ENCODE results near the gene WNT4.

Gene WNT4

DNA sequence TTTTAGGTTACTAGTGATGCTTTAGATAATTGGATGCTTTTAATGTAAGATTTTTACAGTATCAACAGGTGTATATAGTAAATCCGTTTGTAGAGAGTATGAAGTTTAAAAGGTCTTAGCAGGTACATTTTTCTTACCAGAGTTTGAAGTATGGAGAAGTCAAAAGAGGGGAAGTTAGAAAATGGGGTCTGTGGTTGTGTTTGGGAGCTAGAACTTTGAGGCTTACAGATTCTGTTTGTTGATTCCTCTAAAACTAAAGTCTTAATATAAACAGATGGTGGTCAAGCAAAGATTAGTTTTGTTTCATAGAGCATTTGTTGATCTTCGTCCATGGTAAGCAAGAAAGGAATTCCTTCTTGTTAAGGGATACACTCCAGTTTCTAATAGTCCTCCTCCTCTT is 54.6 kb downstream of the WNT4 start:
- peak overlapping the region; percentile 44 for H3K27ac ChIP-seq (ENCODE audit: insufficient read depth, low read length, poor library complexity, severe bottlenecking)
- H3K4me1 ChIP-seq (ENCODE audit: control insufficient read depth, insufficient read depth, low read length, poor library complexity, severe bottlenecking): peaks cover 33% of the 10 kb centered on the region
- H3K36me3 ChIP-seq (ENCODE audit: control insufficient read depth, insufficient read depth, low read length): peaks cover 48% of the 10 kb centered on the region
- DNase-seq: no peak
- no peak overlapping the region for H3K4me3 ChIP-seq (ENCODE audit: insufficient read depth, low read depth, low read length, poor library complexity, severe bottlenecking)
- no peaks in the 10 kb centered on the region for H3K27me3 ChIP-seq (replicated peaks; ENCODE audit: control insufficient read depth, insufficient read depth, low read length, poor library complexity, severe bottlenecking)
- H3K9me3 ChIP-seq (ENCODE audit: control insufficient read depth, low read length): no peaks in the 10 kb centered on the region

DNA sequence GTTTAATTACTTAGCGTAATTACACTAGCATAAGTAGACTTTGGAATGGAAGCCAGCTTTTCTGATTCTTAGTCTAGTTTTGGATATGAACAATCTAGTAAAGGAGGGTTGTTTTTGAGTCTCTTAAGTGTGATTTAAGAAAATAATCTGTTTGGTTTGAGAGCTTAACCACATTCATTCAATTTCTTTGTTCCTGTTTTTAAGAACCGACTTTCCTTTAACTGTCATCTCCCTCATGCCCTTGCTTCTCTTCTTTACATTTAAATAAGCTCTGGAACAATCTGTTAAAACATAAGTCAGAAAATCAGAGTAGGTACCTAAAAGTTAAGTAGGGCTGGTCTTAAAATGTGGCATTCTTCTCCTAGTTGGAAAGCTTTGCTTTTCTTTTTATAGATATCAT is 62.7 kb downstream of the WNT4 start:
- H3K4me3 ChIP-seq (ENCODE audit: insufficient read depth, low read depth, low read length, poor library complexity, severe bottlenecking): no peak overlapping the region
- DNase-seq: no peak
- H3K36me3 ChIP-seq (ENCODE audit: control insufficient read depth, insufficient read depth, low read length): peaks cover 29% of the 10 kb centered on the region
- peaks cover 24% of the 10 kb centered on the region for H3K4me1 ChIP-seq (ENCODE audit: control insufficient read depth, insufficient read depth, low read length, poor library complexity, severe bottlenecking)
- H3K27ac ChIP-seq (ENCODE audit: insufficient read depth, low read length, poor library complexity, severe bottlenecking): no peak overlapping the region
- H3K27me3 ChIP-seq (replicated peaks; ENCODE audit: control insufficient read depth, insufficient read depth, low read length, poor library complexity, severe bottlenecking): no peaks in the 10 kb centered on the region
- H3K9me3 ChIP-seq (ENCODE audit: control insufficient read depth, low read length): no peaks in the 10 kb centered on the region

- Histone ChIP-seq H3K9me3 (ENCODE audit: control insufficient read depth, low read length) (no peaks in the 10 kb centered on the region), H3K27ac (ENCODE audit: insufficient read depth, low read length, poor library complexity, severe bottlenecking) (no peak overlapping the region), H3K4me1 (ENCODE audit: control insufficient read depth, insufficient read depth, low read length, poor library complexity, severe bottlenecking) (peaks cover 43% of the 10 kb centered on the region), H3K36me3 (ENCODE audit: control insufficient read depth, insufficient read depth, low read length) (peaks cover 26% of the 10 kb centered on the region), H3K4me3 (ENCODE audit: insufficient read depth, low read depth, low read length, poor library complexity, severe bottlenecking) (no peak overlapping the region), H3K27me3 (replicated peaks; ENCODE audit: control insufficient read depth, insufficient read depth, low read length, poor library complexity, severe bottlenecking) (no peaks in the 10 kb centered on the region)
- DNase-seq: no peak
Observed at GRCh38 chr1:22078133-22078532, 64.8 kb downstream of the WNT4 start.

GRCh38 chr1:22077728-22078127 is 65.2 kb downstream of the WNT4 start:
- DNase-seq: no peak
- no peak overlapping the region for H3K27ac ChIP-seq (ENCODE audit: insufficient read depth, low read length, poor library complexity, severe bottlenecking)
- H3K36me3 ChIP-seq (ENCODE audit: control insufficient read depth, insufficient read depth, low read length): peaks cover 26% of the 10 kb centered on the region
- no peak overlapping the region for H3K4me3 ChIP-seq (ENCODE audit: insufficient read depth, low read depth, low read length, poor library complexity, severe bottlenecking)
- H3K9me3 ChIP-seq (ENCODE audit: control insufficient read depth, low read length): no peaks in the 10 kb centered on the region
- H3K4me1 ChIP-seq (ENCODE audit: control insufficient read depth, insufficient read depth, low read length, poor library complexity, severe bottlenecking): peaks cover 43% of the 10 kb centered on the region
- no peaks in the 10 kb centered on the region for H3K27me3 ChIP-seq (replicated peaks; ENCODE audit: control insufficient read depth, insufficient read depth, low read length, poor library complexity, severe bottlenecking)

GRCh38 chr1:22076346-22076745 is 66.6 kb downstream of the WNT4 start:
- Histone ChIP-seq H3K27ac (ENCODE audit: insufficient read depth, low read length, poor library complexity, severe bottlenecking) (no peak overlapping the region), H3K27me3 (replicated peaks; ENCODE audit: control insufficient read depth, insufficient read depth, low read length, poor library complexity, severe bottlenecking) (no peaks in the 10 kb centered on the region), H3K9me3 (ENCODE audit: control insufficient read depth, low read length) (no peaks in the 10 kb centered on the region), H3K4me3 (ENCODE audit: insufficient read depth, low read depth, low read length, poor library complexity, severe bottlenecking) (no peak overlapping the region), H3K36me3 (ENCODE audit: control insufficient read depth, insufficient read depth, low read length) (peaks cover 17% of the 10 kb centered on the region), H3K4me1 (ENCODE audit: control insufficient read depth, insufficient read depth, low read length, poor library complexity, severe bottlenecking) (peaks cover 51% of the 10 kb centered on the region)
- no peak for DNase-seq

DNA sequence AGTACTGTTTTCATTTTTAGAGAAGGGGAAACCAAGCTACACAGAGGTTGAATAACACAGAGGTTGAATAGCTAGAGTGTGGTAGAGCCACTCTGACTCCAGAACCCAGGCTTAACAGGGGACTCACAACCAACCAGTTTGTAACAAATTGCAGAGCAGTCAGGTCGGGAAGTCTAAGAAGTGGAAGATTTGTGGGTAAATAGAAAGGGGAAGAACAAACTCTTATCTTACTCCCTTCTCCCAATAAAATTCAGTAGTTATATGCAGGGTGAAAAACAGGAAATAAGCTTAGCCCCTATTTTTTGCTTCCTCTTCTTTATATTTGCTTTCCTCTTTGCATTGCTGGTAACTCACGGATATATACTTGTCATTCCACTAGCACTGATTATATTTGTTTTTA is 67.2 kb downstream of the WNT4 start:
- H3K9me3 ChIP-seq (ENCODE audit: control insufficient read depth, low read length): no peaks in the 10 kb centered on the region
- H3K27ac ChIP-seq (ENCODE audit: insufficient read depth, low read length, poor library complexity, severe bottlenecking): peak overlapping the region; percentile 23
- H3K27me3 ChIP-seq (replicated peaks; ENCODE audit: control insufficient read depth, insufficient read depth, low read length, poor library complexity, severe bottlenecking): no peaks in the 10 kb centered on the region
- peaks cover 15% of the 10 kb centered on the region for H3K36me3 ChIP-seq (ENCODE audit: control insufficient read depth, insufficient read depth, low read length)
- DNase-seq: no peak
- H3K4me3 ChIP-seq (ENCODE audit: insufficient read depth, low read depth, low read length, poor library complexity, severe bottlenecking): peak overlapping the region; percentile 6
- peaks cover 53% of the 10 kb centered on the region for H3K4me1 ChIP-seq (ENCODE audit: control insufficient read depth, insufficient read depth, low read length, poor library complexity, severe bottlenecking)

DNA sequence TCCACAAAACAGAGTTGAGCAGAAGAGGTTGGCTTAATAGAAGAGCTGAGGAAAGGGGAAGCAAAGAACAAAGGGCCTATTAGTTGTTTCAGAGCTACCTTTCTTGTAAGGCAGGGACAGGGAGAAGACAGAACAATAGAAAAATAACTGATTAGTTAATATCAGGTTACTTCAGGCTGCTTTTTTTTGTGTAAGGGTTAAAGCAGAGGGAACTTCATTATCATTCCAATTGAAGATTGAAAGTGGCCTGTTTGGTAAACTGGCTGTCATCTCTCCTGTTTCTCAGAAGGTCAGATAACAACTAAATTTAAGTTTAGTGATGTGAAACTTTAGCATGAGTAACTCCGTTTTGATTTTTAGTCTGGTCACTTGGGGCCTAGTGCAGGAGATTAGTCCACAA is 68.1 kb downstream of the WNT4 start:
- no peak for DNase-seq
- Histone ChIP-seq H3K4me3 (ENCODE audit: insufficient read depth, low read depth, low read length, poor library complexity, severe bottlenecking) (peak overlapping the region; percentile 1), H3K9me3 (ENCODE audit: control insufficient read depth, low read length) (no peaks in the 10 kb centered on the region), H3K4me1 (ENCODE audit: control insufficient read depth, insufficient read depth, low read length, poor library complexity, severe bottlenecking) (peaks cover 53% of the 10 kb centered on the region), H3K27me3 (replicated peaks; ENCODE audit: control insufficient read depth, insufficient read depth, low read length, poor library complexity, severe bottlenecking) (no peaks in the 10 kb centered on the region), H3K36me3 (ENCODE audit: control insufficient read depth, insufficient read depth, low read length) (peaks cover 15% of the 10 kb centered on the region), H3K27ac (ENCODE audit: insufficient read depth, low read length, poor library complexity, severe bottlenecking) (no peak overlapping the region)

DNA sequence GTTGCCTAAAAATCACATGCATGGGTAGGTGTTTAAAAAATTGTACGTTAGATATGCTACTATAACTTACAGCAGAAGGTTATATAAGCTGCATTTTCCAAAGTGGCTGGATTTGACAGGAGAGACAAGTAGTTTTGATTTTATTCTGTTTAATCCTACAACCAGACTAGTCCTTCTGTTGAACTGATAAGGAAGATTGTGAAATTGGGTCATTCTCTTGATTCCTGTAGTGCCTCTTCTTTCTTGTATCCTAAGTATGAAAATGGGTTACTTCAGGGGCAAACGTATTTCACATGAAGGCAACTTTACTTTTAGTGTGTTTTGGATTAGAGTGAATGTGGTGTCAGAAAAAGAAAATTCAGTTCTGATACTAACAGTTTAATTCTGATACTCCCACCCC is 71.4 kb downstream of the WNT4 start:
- no peak for DNase-seq
- H3K27ac ChIP-seq (ENCODE audit: insufficient read depth, low read length, poor library complexity, severe bottlenecking): no peak overlapping the region
- H3K27me3 ChIP-seq (replicated peaks; ENCODE audit: control insufficient read depth, insufficient read depth, low read length, poor library complexity, severe bottlenecking): no peaks in the 10 kb centered on the region

More for the DNA sequence above, 71.4 kb downstream of the WNT4 start:
- H3K9me3 ChIP-seq (ENCODE audit: control insufficient read depth, low read length): no peaks in the 10 kb centered on the region
- no peak overlapping the region for H3K4me3 ChIP-seq (ENCODE audit: insufficient read depth, low read depth, low read length, poor library complexity, severe bottlenecking)
- peaks cover 13% of the 10 kb centered on the region for H3K36me3 ChIP-seq (ENCODE audit: control insufficient read depth, insufficient read depth, low read length)
- H3K4me1 ChIP-seq (ENCODE audit: control insufficient read depth, insufficient read depth, low read length, poor library complexity, severe bottlenecking): peaks cover 65% of the 10 kb centered on the region
